HL-60/S4 treated with phorbol 12-myristate 13-acetate at 8.2 ng/mL for 4 days and 3 days (cell line): ENCODE data around the gene ALKBH5.

ENCODE experiments used
- in situ Hi-C: fragments of 300-500 bp; cut with MboI; formaldehyde crosslinking; loops from 2 replicates; pipeline ENCODE4 v1.15.0; 2022; ENCODE audit warnings: low sequenced_read_pairs

The ALKBH5 gene

GRCh38 chr17:18238299-18238698 lies 54.7 kb downstream of the ALKBH5 start:
- in situ Hi-C loops, result no loop called here

- in situ Hi-C loops, result no loop called here
Measured at GRCh38 chr17:18240449-18240848, 56.8 kb downstream of the ALKBH5 start.

- in situ Hi-C loops, result no loop called here
Measured at GRCh38 chr17:18241229-18241871, 57.7 kb downstream of the ALKBH5 start.

- in situ Hi-C loops, result no loop called here
Measured at GRCh38 chr17:18245038-18245776, 61.6 kb downstream of the ALKBH5 start.

GRCh38 chr17:18246109-18246725 lies 62.6 kb downstream of the ALKBH5 start:
- in situ Hi-C loops, result no loop called here

GRCh38 chr17:18246880-18247612 lies 63.4 kb downstream of the ALKBH5 start:
- in situ Hi-C loops, result no loop called here

- in situ Hi-C loops, result no loop called here
Measured at GRCh38 chr17:18247613-18248001, 64.0 kb downstream of the ALKBH5 start.

GRCh38 chr17:18248300-18248731 lies 64.7 kb downstream of the ALKBH5 start:
- in situ Hi-C loops, result no loop called here

GRCh38 chr17:18248811-18249210 lies 65.2 kb downstream of the ALKBH5 start:
- in situ Hi-C loops, result no loop called here

GRCh38 chr17:18250259-18250658 lies 66.6 kb downstream of the ALKBH5 start:
- in situ Hi-C loops, result no loop called here

GRCh38 chr17:18250708-18251107 lies 67.1 kb downstream of the ALKBH5 start:
- in situ Hi-C loops, result no loop called here

GRCh38 chr17:18251204-18251603 lies 67.6 kb downstream of the ALKBH5 start:
- in situ Hi-C loops, result no loop called here

- in situ Hi-C loops, result no loop called here
Measured at GRCh38 chr17:18252160-18252559, 68.5 kb downstream of the ALKBH5 start.

GRCh38 chr17:18253187-18253884 lies 69.7 kb downstream of the ALKBH5 start:
- in situ Hi-C loops, result no loop called here

- in situ Hi-C loops, result no loop called here
Measured at GRCh38 chr17:18253947-18254821, 70.6 kb downstream of the ALKBH5 start.

- in situ Hi-C loops, result no loop called here
Measured at GRCh38 chr17:18254888-18255649, 71.4 kb downstream of the ALKBH5 start.

- in situ Hi-C loops, result no loop called here
Measured at GRCh38 chr17:18256351-18256750, 72.7 kb downstream of the ALKBH5 start.

GRCh38 chr17:18256776-18257175 lies 73.1 kb downstream of the ALKBH5 start:
- in situ Hi-C loops, result no loop called here
